NCI-H1694 (cell line): Measurements from ENCODE around the gene RTP3.
"Not testable (repeated sequence)": the region's sequence is repeated elsewhere in the genome, so short reads cannot be mapped to it uniquely, and the experiment has no call there.

Experiments used
- DNase-seq: peaks from one replicate; lab custom pipeline; 2025; lab: John Stamatoyannopoulos, UW

The RTP3 gene

GRCh38 chr3:46491089-46492070, 6.4 kb upstream of the RTP3 start:
- no peak for DNase-seq

- DNase-seq = no peak
Observed at GRCh38 chr3:46492890-46493547, 4.8 kb upstream of the RTP3 start.

- DNase-seq = not testable (repeated sequence)
Observed at GRCh38 chr3:46494491-46494890, 3.3 kb upstream of the RTP3 start.

- DNase-seq = no peak
Observed at GRCh38 chr3:46495901-46496456, 1.8 kb upstream of the RTP3 start.

- no peak for DNase-seq
Observed at GRCh38 chr3:46496746-46497555, 825 bp upstream of the RTP3 start.

- DNase-seq = no peak
Observed at GRCh38 chr3:46498916-46499519, 1.2 kb downstream of the RTP3 start.

- no peak for DNase-seq
Observed at GRCh38 chr3:46500656-46501635, 3.2 kb downstream of the RTP3 start.

- DNase-seq = no peak
Observed at GRCh38 chr3:46501702-46502101, 3.9 kb downstream of the RTP3 start.

- no peak for DNase-seq
Observed at GRCh38 chr3:46503200-46503874, 5.6 kb downstream of the RTP3 start.

- no peak for DNase-seq
Observed at GRCh38 chr3:46504789-46505188, 7.0 kb downstream of the RTP3 start.

GRCh38 chr3:46505953-46506352, 8.2 kb downstream of the RTP3 start:
- no peak for DNase-seq

- DNase-seq = no peak
Observed at GRCh38 chr3:46506526-46506925, 8.8 kb downstream of the RTP3 start.

GRCh38 chr3:46508850-46509591, 11.2 kb downstream of the RTP3 start:
- no peak for DNase-seq

- DNase-seq = no peak
Observed at GRCh38 chr3:46509661-46510187, 11.9 kb downstream of the RTP3 start.

GRCh38 chr3:46512191-46512749, 14.5 kb downstream of the RTP3 start:
- no peak for DNase-seq

- DNase-seq = no peak
Observed at GRCh38 chr3:46516521-46516920, 18.7 kb downstream of the RTP3 start.

- DNase-seq = no peak
Observed at GRCh38 chr3:46517016-46517783, 19.4 kb downstream of the RTP3 start.

- DNase-seq = no peak
Observed at GRCh38 chr3:46517784-46518181, 20.0 kb downstream of the RTP3 start.
